Muscle of arm (tissue), 12 donors: Measurements from ENCODE around the gene TNS1. TPM values are rescaled to one million over a fixed set of nuclear protein-coding genes. Genes with fewer than 3 reads are reported as not detected.
A peak's percentile ranks its signal among the peaks of the same experiment; 100 is the strongest.

Experiments used
- DNase-seq: peaks from one replicate; pipeline ENCODE4 v3.0.0-alpha.2; 2013
- polyA plus RNA-seq, 12 donors: library from polyadenylated mRNA; unstranded; fragments of 120-200 nt; gene quantifications; one replicate each; pipeline ENCODE4 v1.2.1, GENCODE V29; 2013; ENCODE audit not compliant: insufficient read length in 12 of 12

TNS1 gene
- polyA plus RNA-seq, 12 donors, result 88.6 to 146 (median 122) TPM

DNA sequence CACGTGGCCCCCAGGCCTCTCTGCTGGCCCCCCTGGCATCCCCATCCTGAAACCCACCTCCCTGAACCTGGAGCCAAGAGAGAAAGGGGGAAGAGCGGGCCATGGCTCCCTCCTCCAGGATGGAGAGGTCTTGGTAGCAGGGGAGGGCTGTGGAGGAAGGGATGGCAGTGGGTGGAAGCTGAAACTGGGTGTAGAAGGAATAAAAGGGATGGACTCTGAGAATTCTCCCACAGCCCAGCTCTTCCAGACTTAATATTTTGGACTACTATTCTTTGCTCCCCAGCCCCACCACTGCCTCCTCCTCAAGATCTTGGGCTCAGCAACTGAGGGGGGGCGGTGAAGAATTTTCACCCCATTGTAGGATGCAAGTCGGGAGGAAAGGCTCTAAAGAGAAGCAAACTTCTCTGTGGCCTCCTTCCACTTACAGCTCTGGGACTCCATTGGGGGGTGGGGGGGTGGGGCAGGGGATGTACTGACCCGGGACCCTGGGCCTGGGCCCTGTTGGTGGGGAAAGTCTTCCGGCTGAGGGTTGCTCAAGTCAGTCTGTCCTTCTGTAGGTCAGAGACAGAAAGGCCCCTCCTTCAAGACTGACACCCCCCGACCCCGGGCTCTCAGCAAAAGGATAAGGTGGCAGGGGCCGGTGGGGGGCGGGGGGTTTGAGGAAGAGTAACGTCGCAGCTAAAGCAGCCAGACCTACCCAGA lies 501 bp downstream of the TNS1 start:
- DNase-seq, result no peak

DNA sequence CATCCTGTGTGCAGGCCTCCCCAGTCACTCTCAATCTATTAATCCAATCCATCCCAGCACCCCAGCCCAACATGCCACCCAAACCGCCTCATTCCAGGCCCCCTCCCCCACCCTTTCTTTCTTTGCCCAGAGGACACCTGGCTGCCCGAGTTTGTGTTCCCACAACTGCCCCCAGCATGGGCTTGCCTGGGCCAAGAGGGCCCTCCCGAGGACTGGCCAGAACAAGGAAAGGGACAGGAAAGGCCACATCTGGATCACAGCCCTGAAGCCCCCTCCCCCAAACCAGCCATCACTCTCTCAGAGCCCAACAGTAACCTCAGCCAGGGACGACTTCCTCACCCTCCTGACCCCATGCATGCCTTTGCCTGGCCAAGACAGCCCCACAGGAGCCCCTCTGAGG lies 1.2 kb downstream of the TNS1 start:
- no peak for DNase-seq

DNA sequence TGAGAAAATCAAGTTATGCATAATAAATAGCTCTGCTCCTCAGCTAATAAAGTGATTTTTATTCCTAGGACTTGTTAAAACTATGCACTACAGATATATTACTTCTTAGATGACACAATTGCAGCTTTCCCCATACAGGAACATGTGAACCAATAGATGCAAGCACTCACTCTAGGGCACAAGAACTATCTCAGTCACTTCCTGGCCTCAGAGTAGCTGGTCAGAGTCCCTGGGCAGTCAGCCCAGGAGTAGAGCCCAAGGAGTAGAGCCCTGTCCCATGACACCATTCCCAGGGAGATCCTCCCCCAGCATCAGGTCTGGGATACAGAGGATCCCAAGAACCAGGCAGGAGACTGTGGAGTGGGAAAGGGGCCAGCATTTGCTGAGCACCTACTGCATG lies 2.7 kb downstream of the TNS1 start:
- no peak for DNase-seq

DNA sequence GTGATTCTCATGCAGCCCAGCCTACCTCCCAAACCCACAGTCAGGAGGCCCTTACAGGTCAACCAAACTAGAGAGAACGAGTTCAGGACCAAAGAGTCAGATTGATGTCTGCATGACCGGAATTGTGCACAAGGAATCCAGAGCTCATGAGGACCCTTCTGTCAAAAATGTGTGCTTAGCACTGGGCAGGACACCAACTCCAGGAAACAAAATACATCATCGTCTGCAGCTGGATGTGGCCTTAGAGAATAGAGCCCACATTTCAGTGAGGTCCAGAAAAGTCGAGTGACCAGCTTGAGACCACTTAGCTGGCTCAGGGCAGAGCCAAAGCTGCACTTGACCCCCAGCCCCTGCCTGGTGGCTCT lies 3.2 kb downstream of the TNS1 start:
- no peak for DNase-seq

- DNase-seq, result no peak
Measured at GRCh38 chr2:217998926-217999594, 3.7 kb downstream of the TNS1 start.

GRCh38 chr2:217997510-217997909 lies 5.3 kb downstream of the TNS1 start:
- no peak for DNase-seq

DNA sequence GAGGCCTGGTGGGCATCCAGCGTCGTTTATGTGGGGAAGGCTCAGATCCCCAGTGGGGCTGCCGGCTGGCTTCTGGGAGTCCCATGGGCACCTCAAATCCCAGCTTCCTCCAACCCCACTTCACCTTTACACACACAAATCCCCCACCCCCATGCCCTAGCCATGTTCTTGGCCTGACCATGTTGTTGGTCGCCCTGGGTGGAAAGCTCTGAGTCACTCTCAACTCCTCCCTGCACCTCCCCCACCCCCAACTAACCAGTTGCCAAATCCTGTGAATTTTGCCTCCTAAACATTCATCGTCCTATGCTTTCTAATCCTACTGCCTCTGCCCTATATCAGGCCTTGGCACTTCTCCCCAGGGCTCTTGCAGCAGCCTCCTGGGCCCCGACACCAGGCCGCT lies 6.4 kb downstream of the TNS1 start:
- no peak for DNase-seq

- peak; percentile 62 for DNase-seq
Measured at GRCh38 chr2:217995731-217996231, 7.0 kb downstream of the TNS1 start.

- no peak for DNase-seq
Measured at GRCh38 chr2:217994776-217995274, 8.0 kb downstream of the TNS1 start.

GRCh38 chr2:217993817-217994463 lies 8.9 kb downstream of the TNS1 start:
- no peak for DNase-seq

GRCh38 chr2:217993138-217993537 lies 9.7 kb downstream of the TNS1 start:
- no peak for DNase-seq

DNA sequence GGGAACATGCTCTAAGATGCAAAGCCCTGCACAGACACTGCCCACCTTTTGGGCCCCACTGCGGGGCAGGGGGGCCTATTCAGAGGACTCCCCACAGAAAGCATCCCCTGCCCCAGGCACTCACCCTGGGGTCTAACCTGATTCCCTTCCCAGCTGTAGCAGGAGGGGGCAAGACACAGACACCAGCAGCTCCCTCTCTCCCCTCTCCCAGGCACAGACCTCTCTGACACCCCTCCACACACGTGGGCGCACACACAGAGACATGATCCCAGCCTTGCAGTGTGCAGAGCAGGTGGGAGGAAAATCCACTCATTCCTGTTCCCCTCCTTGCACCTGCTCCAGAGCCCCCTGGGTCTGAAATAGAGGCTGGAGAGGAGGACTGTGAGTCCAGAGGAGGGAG lies 10.7 kb downstream of the TNS1 start:
- DNase-seq, result no peak

- no peak for DNase-seq
Measured at GRCh38 chr2:217990791-217991465, 11.9 kb downstream of the TNS1 start.

GRCh38 chr2:217990389-217990788 lies 12.4 kb downstream of the TNS1 start:
- no peak for DNase-seq

DNA sequence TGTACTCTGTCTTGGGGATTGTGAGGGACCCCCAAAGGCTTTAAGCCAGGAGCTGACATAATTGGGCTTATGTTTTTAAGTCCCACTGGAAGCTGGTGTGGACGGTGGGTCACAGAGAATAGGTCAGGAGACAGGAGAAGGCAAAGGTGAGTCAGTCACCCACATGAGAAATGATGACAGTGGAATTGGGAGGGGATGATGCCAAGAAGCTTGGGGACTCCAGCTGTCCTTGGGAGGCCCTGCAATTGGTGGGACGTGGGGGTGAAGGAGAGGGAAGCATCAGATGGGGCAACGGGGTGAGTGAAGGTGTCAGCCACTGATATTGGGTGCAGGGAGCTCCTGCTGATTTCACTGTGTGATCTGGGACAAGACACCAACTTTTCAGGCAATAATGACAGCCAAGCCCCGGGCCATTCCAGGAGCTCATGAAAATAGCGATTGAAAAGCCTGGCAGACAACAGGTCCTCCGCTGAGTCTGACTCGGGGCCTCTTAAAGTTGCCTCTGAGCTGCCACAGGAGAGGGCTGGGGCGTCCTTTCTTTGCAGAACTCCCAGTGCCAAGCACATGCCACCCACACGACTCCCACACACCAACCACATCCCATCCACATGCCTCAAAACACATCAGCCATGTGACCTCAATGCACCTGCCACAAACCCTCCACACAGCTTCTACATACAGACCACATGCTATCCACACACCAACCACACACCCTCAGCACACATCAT lies 13.4 kb downstream of the TNS1 start:
- no peak for DNase-seq

GRCh38 chr2:217988840-217989204 lies 14.0 kb downstream of the TNS1 start:
- no peak for DNase-seq

- DNase-seq, result peak; percentile 73
Measured at GRCh38 chr2:217988014-217988839, 14.6 kb downstream of the TNS1 start.

DNA sequence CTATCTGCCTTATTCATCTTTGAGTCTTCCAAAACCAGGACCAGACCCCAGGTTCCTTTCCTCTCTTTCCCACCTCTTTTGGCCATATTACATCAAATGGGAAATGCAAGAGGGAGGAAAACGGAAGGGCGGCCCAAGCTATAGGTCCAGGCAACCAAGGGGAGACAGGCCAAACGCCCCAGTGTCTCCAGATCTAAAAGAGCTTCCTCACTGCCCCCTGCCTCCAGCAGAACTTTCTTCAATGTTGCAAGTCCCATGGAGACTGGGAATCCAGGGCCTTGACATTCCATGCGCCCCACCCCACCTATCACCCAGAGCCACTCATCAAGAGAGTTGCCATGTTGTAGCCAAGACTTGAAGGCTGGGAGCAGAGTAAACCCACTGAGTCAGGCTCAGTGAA lies 15.4 kb downstream of the TNS1 start:
- no peak for DNase-seq

GRCh38 chr2:217986256-217986961 lies 16.4 kb downstream of the TNS1 start:
- no peak for DNase-seq
